WERI-Rb-1 (cell line): ENCODE data around the gene PRSS36.

Experiments
- DNase-seq: peaks from one replicate; pipeline ENCODE4 v3.0.0-alpha.2; 2020
- H3K27ac ChIP-seq: fragments of 250-450 bp; sonication (Bioruptor Pico); 2 replicates; pipeline ENCODE4 v1.5.1; 2020; ENCODE audit warnings: mild to moderate bottlenecking, moderate library complexity
- H3K27me3 ChIP-seq: fragments of 250-450 bp; sonication (Bioruptor Pico); 2 replicates; pipeline ENCODE4 v1.5.1; 2021; ENCODE audit warnings: mild to moderate bottlenecking, low read depth, moderate library complexity; ENCODE audit not compliant: insufficient read depth, severe bottlenecking
- H3K36me3 ChIP-seq: fragments of 250-450 bp; sonication (Bioruptor Pico); 2 replicates; pipeline ENCODE4 v1.5.1; 2020; ENCODE audit warnings: mild to moderate bottlenecking, moderate library complexity
- H3K4me3 ChIP-seq: 2 replicates; pipeline ENCODE4 v1.5.1; 2011; ENCODE audit warnings: low read depth, mild to moderate bottlenecking, control low read depth, low read length
- H3K9me3 ChIP-seq: fragments of 250-450 bp; sonication (Bioruptor Pico); 2 replicates; pipeline ENCODE4 v1.5.1; 2021; ENCODE audit warnings: mild to moderate bottlenecking, moderate library complexity; ENCODE audit not compliant: severe bottlenecking
- CTCF ChIP-seq: IDR thresholded peaks from 2 replicates; pipeline ENCODE4 v1.5.1; 2011; ENCODE audit warnings: low read depth, mild to moderate bottlenecking, control low read depth, inconsistent platforms, low read length

PRSS36 gene

GRCh38 chr16:31128711-31129567 lies 20.9 kb downstream of the PRSS36 start:
- no peak for DNase-seq
- TF ChIP-seq CTCF: no peak
- Histone ChIP-seq H3K27me3 (no peaks in the 10 kb centered on the region), H3K27ac (no peak overlapping the region), H3K36me3 (peaks cover 54% of the 10 kb centered on the region), H3K4me3 (no peak overlapping the region), H3K9me3 (no peaks in the 10 kb centered on the region)

- DNase-seq: no peak
- Histone ChIP-seq H3K36me3 (peaks cover 62% of the 10 kb centered on the region), H3K27me3 (no peaks in the 10 kb centered on the region), H3K4me3 (no peak overlapping the region), H3K27ac (no peak overlapping the region), H3K9me3 (no peaks in the 10 kb centered on the region)
- TF ChIP-seq CTCF: no peak
Measured at GRCh38 chr16:31127182-31127581, 22.7 kb downstream of the PRSS36 start.

GRCh38 chr16:31125844-31126243 lies 24.0 kb downstream of the PRSS36 start:
- no peak overlapping the region for H3K27ac ChIP-seq
- no peaks in the 10 kb centered on the region for H3K27me3 ChIP-seq
- H3K4me3 ChIP-seq: no peak overlapping the region
- no peak for DNase-seq
- no peak for TF ChIP-seq CTCF
- H3K36me3 ChIP-seq: peaks cover 63% of the 10 kb centered on the region
- H3K9me3 ChIP-seq: no peaks in the 10 kb centered on the region

- no peak for TF ChIP-seq CTCF
- Histone ChIP-seq H3K4me3 (no peak overlapping the region), H3K36me3 (peaks cover 59% of the 10 kb centered on the region), H3K9me3 (no peaks in the 10 kb centered on the region), H3K27ac (no peak overlapping the region), H3K27me3 (no peaks in the 10 kb centered on the region)
- DNase-seq: no peak
Measured at GRCh38 chr16:31120129-31120528, 29.7 kb downstream of the PRSS36 start.

GRCh38 chr16:31118223-31119155 lies 31.4 kb downstream of the PRSS36 start:
- DNase-seq: no peak
- no peak for TF ChIP-seq CTCF
- Histone ChIP-seq H3K9me3 (no peaks in the 10 kb centered on the region), H3K36me3 (peaks cover 49% of the 10 kb centered on the region), H3K27ac (peak overlapping the region; percentile 74), H3K4me3 (peak overlapping the region; percentile 57), H3K27me3 (no peaks in the 10 kb centered on the region)
